A549 (cell line): ENCODE data around the gene MCTP2. TPM values are rescaled to one million over a fixed set of nuclear protein-coding genes. Genes with fewer than 3 reads are reported as not detected.

ENCODE experiments used
- ATAC-seq, 2 experiments: fragments of 200-7000 bp in 1 of 2; fragments of >200 bp in 1 of 2; cut with Nextera tagmentation in 1 of 2; cut with Tn5 transposase in 1 of 2; 3 replicates each; pipeline versions ENCODE4 v1.8.0 to v1.9.1; 2018 to 2020; ENCODE audit warnings: mild to moderate bottlenecking in 1 of 2, moderate library complexity in 1 of 2
- CTCF ChIA-PET: fragments of 300-600 bp; sonication (Branson Sonifier 250); formaldehyde crosslinking; extraction: SDS; loops from one replicate; lab custom pipeline; 2021; ENCODE audit warnings: antibody characterized with exemption, inconsistent platforms; lab: Yijun Ruan, JAX
- POLR2A ChIA-PET: fragments of 350-600 bp; formaldehyde crosslinking; extraction: SDS; loops from one replicate; lab custom pipeline; 2021; ENCODE audit warnings: antibody characterized with exemption, inconsistent platforms; lab: Yijun Ruan, JAX
- DNase-seq, 2 experiments: peaks; one replicate each; pipeline versions ENCODE4 v3.0.0 to v3.0.0-alpha.2; 2011 to 2016; ENCODE audit warnings: low read depth in 1 of 2, low spot score in 1 of 2
- FAIRE-seq: peaks from 2 replicates; lab custom pipeline; 2011; peaks lifted over from hg19 to GRCh38; lab: Jason Lieb, UNC
- H3K27ac ChIP-seq, 2 experiments: fragments of >200 bp; sonication (Bioruptor Twin); formaldehyde crosslinking; 3 replicates each; pipeline ENCODE4 v1.5.1; 2016 to 2017
- H3K4me1 ChIP-seq: fragments of >200 bp; sonication (Bioruptor Twin); formaldehyde crosslinking; 3 replicates; pipeline ENCODE4 v1.6.1; 2016
- H3K4me2 ChIP-seq: fragments of >200 bp; sonication (Bioruptor Twin); formaldehyde crosslinking; 3 replicates; pipeline ENCODE4 v1.6.1; 2016
- H3K4me3 ChIP-seq: fragments of >200 bp; sonication (Bioruptor Twin); formaldehyde crosslinking; 3 replicates; pipeline ENCODE4 v1.5.1; 2016
- H3K9me3 ChIP-seq: fragments of >200 bp; sonication (Bioruptor Twin); formaldehyde crosslinking; 3 replicates; pipeline ENCODE4 v1.6.1; 2016
- BHLHE40 ChIP-seq: IDR thresholded peaks from 2 replicates; pipeline ENCODE4 v1.6.1; 2012; ENCODE audit warnings: low read depth, low read length, inconsistent platforms
- CBX2 ChIP-seq: fragments of 200-600 bp; sonication (generic); IDR thresholded peaks from 2 replicates; pipeline ENCODE4 v1.6.1; 2016; ENCODE audit warnings: low read depth, mild to moderate bottlenecking, borderline replicate concordance
- CHD4 ChIP-seq: fragments of 200-600 bp; sonication (generic); IDR thresholded peaks from 2 replicates; pipeline ENCODE4 v1.6.1; 2016; ENCODE audit warnings: antibody characterized with exemption, mild to moderate bottlenecking, borderline replicate concordance
- EHF ChIP-seq: fragments of 250-450 bp; sonication (Bioruptor Pico); IDR thresholded peaks from 2 replicates; pipeline ENCODE4 v1.5.0; 2020; ENCODE audit warnings: mild to moderate bottlenecking
- EHMT2 ChIP-seq: fragments of 200-600 bp; sonication (generic); IDR thresholded peaks from 2 replicates; pipeline ENCODE4 v1.6.1; 2016; ENCODE audit warnings: antibody characterized with exemption, low read depth, mild to moderate bottlenecking, moderate library complexity
- FOSB ChIP-seq: fragments of 250-450 bp; sonication (Bioruptor Pico); IDR thresholded peaks from 2 replicates; pipeline ENCODE4 v1.5.0; 2020; ENCODE audit warnings: mild to moderate bottlenecking, moderate library complexity
- FOSL2 ChIP-seq, 2 experiments: fragments of 450-650 bp in 1 of 2; fragments of >200 bp in 1 of 2; sonication (Bioruptor Twin) in 1 of 2; formaldehyde crosslinking; IDR thresholded peaks; 2 replicates each; pipeline versions ENCODE4 v1.5.0 to v1.6.1; 2016 to 2020; ENCODE audit warnings: mild to moderate bottlenecking in 1 of 2, moderate library complexity in 1 of 2
- HEYL ChIP-seq: fragments of 250-450 bp; sonication (Bioruptor Pico); IDR thresholded peaks from 2 replicates; pipeline ENCODE4 v1.8.0; 2021; ENCODE audit warnings: mild to moderate bottlenecking, moderate library complexity
- HOXA7 ChIP-seq: fragments of 250-450 bp; sonication (Bioruptor Pico); IDR thresholded peaks from 2 replicates; pipeline ENCODE4 v1.5.0; 2020; ENCODE audit warnings: mild to moderate bottlenecking, moderate library complexity
- HOXB13 ChIP-seq: fragments of 250-450 bp; sonication (Bioruptor Pico); IDR thresholded peaks from 2 replicates; pipeline ENCODE4 v1.5.0; 2020; ENCODE audit warnings: low read depth, mild to moderate bottlenecking, moderate library complexity
- NPAS2 ChIP-seq: fragments of 250-450 bp; sonication (Bioruptor Pico); IDR thresholded peaks from 2 replicates; pipeline ENCODE4 v1.8.0; 2022; ENCODE audit warnings: mild to moderate bottlenecking, moderate library complexity, borderline replicate concordance
- NR3C1 ChIP-seq: fragments of >200 bp; sonication (Bioruptor Twin); formaldehyde crosslinking; IDR thresholded peaks from 3 replicates; pipeline ENCODE4 v1.6.1; 2017
- PHF8 ChIP-seq: fragments of 200-600 bp; sonication (generic); IDR thresholded peaks from 2 replicates; pipeline ENCODE4 v1.6.1; 2016; ENCODE audit warnings: low read depth, mild to moderate bottlenecking, antibody characterized with exemption, moderate library complexity, borderline replicate concordance
- RARB ChIP-seq: fragments of 250-450 bp; sonication (Bioruptor Pico); IDR thresholded peaks from 2 replicates; pipeline ENCODE4 v1.8.0; 2021; ENCODE audit warnings: mild to moderate bottlenecking, moderate library complexity
- ZSCAN20 ChIP-seq: fragments of 250-450 bp; sonication (Bioruptor Pico); IDR thresholded peaks from 2 replicates; pipeline ENCODE4 v1.8.0; 2022; ENCODE audit warnings: mild to moderate bottlenecking, moderate library complexity
- WGBS: methylation state at CpG from one replicate; pipeline ENCODE4 v1.1.6; 2017; ENCODE audit errors: missing lambda C conversion rate; 5-methylcytosine and 5-hydroxymethylcytosine counted together
- polyA plus RNA-seq, 4 experiments: library from polyadenylated mRNA; depleted of rRNA in 3 of 4; stranded (reverse); fragments of >200 nt; fragmentation: RNase III in 1 of 4; extraction: RNeasy Plus Mini Kit Qiagen cat#74134 plus additional on column Dnase treatment in 1 of 4; gene quantifications; 2 replicates in 3 of 4; 3 replicates in 1 of 4; pipeline ENCODE4 v1.2.3, GENCODE V29; 2011 to 2017
- TF ChIP-seq, protein P1 (sequence below): fragments of 250-450 bp; sonication (Bioruptor Pico); IDR thresholded peaks from 2 replicates; pipeline ENCODE4 v1.5.0; 2021; ENCODE audit warnings: mild to moderate bottlenecking, moderate library complexity, borderline replicate concordance
- TF ChIP-seq, protein P2 (sequence below): fragments of >200 bp; sonication (Bioruptor Twin); formaldehyde crosslinking; IDR thresholded peaks from 2 replicates; pipeline ENCODE4 v1.6.1; 2016
- TF ChIP-seq, protein P3 (sequence below): fragments of 250-450 bp; sonication (Bioruptor Pico); IDR thresholded peaks from 2 replicates; pipeline ENCODE4 v1.5.0; 2020; ENCODE audit warnings: low read depth, mild to moderate bottlenecking, moderate library complexity
- TF ChIP-seq, protein P4 (sequence below): IDR thresholded peaks from 2 replicates; pipeline ENCODE4 v1.6.1; 2012; ENCODE audit warnings: low read depth, borderline replicate concordance
- TF ChIP-seq, protein P5 (sequence below): fragments of >200 bp; sonication (Bioruptor Twin); formaldehyde crosslinking; IDR thresholded peaks from 3 replicates; pipeline ENCODE4 v1.5.1; 2016
- TF ChIP-seq, protein P6 (sequence below): IDR thresholded peaks from 2 replicates; pipeline ENCODE4 v1.6.1; 2012

The MCTP2 gene
- polyA plus RNA-seq, 2 of the 4 experiments (the other 2 are of a cell fraction), result not detected

DNA sequence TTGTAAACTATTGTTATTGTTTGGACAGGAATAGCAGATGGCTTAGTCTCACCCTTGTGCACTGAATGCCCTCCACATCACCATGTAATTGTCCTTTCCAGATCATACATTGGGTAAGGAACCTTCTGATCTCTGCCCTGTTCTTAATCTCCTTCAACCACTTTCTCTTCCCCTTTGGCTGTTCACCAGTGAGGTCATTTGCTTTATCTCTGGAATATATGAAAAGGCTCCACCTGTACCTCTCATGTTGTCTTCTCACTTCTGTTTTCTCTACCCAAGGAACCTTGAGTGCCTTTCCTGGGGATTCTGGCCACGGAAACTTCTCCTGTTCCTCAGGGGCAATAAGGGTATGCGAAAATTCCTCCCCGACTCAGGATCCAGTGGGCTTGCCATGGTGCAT lies 28.5 kb downstream of the MCTP2 start:
- H3K4me1 ChIP-seq, result no peaks in the 10 kb centered on the region
- WGBS, result 0% methylated on average over 3 of the region's 3 CpGs
- DNase-seq (no peak), FAIRE-seq (no peak), ATAC-seq (no peak)
- H3K4me3 ChIP-seq, result no peak overlapping the region
- TF ChIP-seq EHMT2, result no peak
- TF ChIP-seq, protein P1, sequence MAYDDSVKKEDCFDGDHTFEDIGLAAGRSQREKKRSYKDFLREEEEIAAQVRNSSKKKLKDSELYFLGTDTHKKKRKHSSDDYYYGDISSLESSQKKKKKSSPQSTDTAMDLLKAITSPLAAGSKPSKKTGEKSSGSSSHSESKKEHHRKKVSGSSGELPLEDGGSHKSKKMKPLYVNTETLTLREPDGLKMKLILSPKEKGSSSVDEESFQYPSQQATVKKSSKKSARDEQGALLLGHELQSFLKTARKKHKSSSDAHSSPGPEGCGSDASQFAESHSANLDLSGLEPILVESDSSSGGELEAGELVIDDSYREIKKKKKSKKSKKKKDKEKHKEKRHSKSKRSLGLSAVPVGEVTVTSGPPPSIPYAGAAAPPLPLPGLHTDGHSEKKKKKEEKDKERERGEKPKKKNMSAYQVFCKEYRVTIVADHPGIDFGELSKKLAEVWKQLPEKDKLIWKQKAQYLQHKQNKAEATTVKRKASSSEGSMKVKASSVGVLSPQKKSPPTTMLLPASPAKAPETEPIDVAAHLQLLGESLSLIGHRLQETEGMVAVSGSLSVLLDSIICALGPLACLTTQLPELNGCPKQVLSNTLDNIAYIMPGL (CRISPR knock-in tag), result no peak
- no peak for TF ChIP-seq NPAS2
- TF ChIP-seq ZSCAN20 (CRISPR knock-in tag), result no peak
- TF ChIP-seq FOSB (CRISPR knock-in tag), result no peak
- TF ChIP-seq, protein P2, sequence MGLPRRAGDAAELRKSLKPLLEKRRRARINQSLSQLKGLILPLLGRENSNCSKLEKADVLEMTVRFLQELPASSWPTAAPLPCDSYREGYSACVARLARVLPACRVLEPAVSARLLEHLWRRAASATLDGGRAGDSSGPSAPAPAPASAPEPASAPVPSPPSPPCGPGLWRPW, result no peak
- TF ChIP-seq CHD4, result no peak
- no peak overlapping the region for H3K4me2 ChIP-seq
- no peaks in the 10 kb centered on the region for H3K9me3 ChIP-seq
- ChIA-PET POLR2A (no interaction called here), CTCF (no interaction called here)
- H3K27ac ChIP-seq, result no peak overlapping the region

DNA sequence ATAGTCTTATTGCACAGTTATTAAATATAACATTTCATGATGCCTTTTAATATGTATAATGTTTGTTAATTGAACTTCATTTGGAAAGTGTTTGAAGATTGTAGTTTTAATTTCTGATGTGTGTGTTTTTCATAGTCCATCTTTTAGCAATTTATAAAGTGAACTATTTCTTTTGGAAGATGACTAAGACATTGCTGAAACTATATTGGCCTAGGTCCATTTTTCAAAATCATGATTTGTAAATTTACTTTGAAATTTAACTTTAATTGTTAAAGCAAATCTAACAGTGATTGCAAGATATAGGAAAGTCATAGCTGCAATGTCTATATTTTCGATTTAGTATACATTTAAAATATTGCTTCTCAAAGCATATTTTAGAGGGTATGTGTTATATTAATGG lies 30.8 kb downstream of the MCTP2 start:
- ATAC-seq, result no peak
- no peak overlapping the region for H3K4me3 ChIP-seq
- TF ChIP-seq NR3C1 (no peak), HOXA7 (no peak), ZSCAN20 (CRISPR knock-in tag) (no peak), CHD4 (no peak), HEYL (CRISPR knock-in tag) (no peak), EHF (no peak), HOXB13 (no peak), FOSB (CRISPR knock-in tag) (no peak), FOSL2 (IDR thresholded peaks at IDR 0.05) (no peak), FOSL2 (CRISPR knock-in tag; IDR thresholded peaks at IDR 0.05) (no peak), RARB (no peak), BHLHE40 (no peak), CBX2 (no peak), NPAS2 (no peak), PHF8 (no peak)
- TF ChIP-seq, protein P3, sequence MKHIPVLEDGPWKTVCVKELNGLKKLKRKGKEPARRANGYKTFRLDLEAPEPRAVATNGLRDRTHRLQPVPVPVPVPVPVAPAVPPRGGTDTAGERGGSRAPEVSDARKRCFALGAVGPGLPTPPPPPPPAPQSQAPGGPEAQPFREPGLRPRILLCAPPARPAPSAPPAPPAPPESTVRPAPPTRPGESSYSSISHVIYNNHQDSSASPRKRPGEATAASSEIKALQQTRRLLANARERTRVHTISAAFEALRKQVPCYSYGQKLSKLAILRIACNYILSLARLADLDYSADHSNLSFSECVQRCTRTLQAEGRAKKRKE (CRISPR knock-in tag), result no peak
- TF ChIP-seq, protein P4, sequence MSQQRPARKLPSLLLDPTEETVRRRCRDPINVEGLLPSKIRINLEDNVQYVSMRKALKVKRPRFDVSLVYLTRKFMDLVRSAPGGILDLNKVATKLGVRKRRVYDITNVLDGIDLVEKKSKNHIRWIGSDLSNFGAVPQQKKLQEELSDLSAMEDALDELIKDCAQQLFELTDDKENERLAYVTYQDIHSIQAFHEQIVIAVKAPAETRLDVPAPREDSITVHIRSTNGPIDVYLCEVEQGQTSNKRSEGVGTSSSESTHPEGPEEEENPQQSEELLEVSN, result no peak
- TF ChIP-seq, protein P5, sequence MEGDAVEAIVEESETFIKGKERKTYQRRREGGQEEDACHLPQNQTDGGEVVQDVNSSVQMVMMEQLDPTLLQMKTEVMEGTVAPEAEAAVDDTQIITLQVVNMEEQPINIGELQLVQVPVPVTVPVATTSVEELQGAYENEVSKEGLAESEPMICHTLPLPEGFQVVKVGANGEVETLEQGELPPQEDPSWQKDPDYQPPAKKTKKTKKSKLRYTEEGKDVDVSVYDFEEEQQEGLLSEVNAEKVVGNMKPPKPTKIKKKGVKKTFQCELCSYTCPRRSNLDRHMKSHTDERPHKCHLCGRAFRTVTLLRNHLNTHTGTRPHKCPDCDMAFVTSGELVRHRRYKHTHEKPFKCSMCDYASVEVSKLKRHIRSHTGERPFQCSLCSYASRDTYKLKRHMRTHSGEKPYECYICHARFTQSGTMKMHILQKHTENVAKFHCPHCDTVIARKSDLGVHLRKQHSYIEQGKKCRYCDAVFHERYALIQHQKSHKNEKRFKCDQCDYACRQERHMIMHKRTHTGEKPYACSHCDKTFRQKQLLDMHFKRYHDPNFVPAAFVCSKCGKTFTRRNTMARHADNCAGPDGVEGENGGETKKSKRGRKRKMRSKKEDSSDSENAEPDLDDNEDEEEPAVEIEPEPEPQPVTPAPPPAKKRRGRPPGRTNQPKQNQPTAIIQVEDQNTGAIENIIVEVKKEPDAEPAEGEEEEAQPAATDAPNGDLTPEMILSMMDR, result no peak
- TF ChIP-seq, protein P6, sequence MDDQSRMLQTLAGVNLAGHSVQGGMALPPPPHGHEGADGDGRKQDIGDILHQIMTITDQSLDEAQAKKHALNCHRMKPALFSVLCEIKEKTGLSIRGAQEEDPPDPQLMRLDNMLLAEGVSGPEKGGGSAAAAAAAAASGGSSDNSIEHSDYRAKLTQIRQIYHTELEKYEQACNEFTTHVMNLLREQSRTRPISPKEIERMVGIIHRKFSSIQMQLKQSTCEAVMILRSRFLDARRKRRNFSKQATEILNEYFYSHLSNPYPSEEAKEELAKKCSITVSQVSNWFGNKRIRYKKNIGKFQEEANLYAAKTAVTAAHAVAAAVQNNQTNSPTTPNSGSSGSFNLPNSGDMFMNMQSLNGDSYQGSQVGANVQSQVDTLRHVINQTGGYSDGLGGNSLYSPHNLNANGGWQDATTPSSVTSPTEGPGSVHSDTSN, result no peak
- no peak for DNase-seq
- H3K4me2 ChIP-seq, result no peak overlapping the region
- no peak for FAIRE-seq
- CTCF ChIA-PET, result interaction anchor here (0.7 kb wide), 1 partner anchor 312 kb away, joined by 3 read pairs; no protein-coding TSS in a partner anchor
- H3K9me3 ChIP-seq, result no peaks in the 10 kb centered on the region
- POLR2A ChIA-PET, result no interaction called here
- no peaks in the 10 kb centered on the region for H3K4me1 ChIP-seq
- H3K27ac ChIP-seq, result no peak overlapping the region
- 1% methylated on average over 1 of the region's 1 CpG for WGBS
